HG02759 (cell line): Measurements from ENCODE around the gene OR2T35.
"Not testable (repeated sequence)": the region's sequence is repeated elsewhere in the genome, so short reads cannot be mapped to it uniquely, and the experiment has no call there.

Experiments used
- ATAC-seq: cut with Tn5 transposase; IDR thresholded peaks from one replicate; pipeline ENCODE4 v1.9.1; 2021; ENCODE audit warnings: mild to moderate bottlenecking, moderate library complexity; ENCODE audit not compliant: unreplicated experiment

Gene OR2T35, protein sequence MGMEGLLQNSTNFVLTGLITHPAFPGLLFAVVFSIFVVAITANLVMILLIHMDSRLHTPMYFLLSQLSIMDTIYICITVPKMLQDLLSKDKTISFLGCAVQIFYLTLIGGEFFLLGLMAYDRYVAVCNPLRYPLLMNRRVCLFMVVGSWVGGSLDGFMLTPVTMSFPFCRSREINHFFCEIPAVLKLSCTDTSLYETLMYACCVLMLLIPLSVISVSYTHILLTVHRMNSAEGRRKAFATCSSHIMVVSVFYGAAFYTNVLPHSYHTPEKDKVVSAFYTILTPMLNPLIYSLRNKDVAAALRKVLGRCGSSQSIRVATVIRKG

DNA sequence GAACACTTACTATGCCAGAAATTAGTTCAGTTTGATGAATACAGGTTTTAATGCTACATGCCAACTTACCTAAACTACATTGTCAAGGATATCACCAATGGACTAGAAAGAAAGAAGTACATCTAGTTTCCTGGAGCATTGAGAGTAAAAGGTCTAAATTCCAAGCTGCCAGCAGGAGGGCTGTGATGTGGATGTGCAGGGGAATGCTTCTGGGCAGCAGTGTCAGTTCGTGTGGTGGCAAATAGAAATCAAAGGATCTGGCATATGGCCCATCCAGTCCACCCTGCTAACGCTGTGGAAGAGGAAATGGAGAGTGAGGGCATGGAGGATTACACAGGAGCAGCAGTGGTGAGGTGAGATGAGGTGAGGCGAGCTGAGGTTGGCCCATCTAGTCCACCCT lies at the start of gene OR2T35:
Gene OR2T35, minus strand, starts transcription at position 101 of the 400 bp plus-strand sequence. CDS start 6,020 bp downstream, outside the sequence.
- not testable (repeated sequence) for ATAC-seq

DNA sequence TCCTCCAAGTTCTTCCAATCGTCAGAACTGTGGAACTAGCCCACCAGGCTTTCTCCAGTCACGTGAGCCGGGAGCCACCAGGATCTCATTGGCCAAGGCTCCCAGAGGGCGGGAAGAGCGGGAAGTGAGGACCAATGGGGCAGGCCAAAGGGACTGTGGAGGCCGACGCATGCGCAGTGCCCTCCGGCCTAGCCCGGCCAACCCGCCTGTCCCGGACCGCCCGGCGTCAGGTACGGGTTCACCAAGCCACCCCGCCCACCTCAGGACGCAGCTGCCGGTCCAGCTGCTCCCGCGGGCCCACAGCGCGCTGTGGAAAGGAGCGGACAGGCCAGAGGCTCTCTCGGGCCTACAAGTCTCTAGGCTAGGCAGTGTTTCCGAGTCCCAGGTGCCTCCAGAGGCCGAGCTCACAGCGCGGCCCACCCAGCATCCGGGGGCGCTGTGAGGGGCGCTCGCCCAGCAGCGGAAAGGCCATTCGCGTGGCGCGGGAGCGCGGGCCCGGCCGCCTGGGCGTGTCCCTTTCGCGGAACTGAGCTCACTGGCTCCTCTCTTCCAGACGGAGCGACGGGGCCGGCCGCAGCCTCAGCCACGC lies 46.6 kb upstream of the OR2T35 start:
- ATAC-seq: no peak

DNA sequence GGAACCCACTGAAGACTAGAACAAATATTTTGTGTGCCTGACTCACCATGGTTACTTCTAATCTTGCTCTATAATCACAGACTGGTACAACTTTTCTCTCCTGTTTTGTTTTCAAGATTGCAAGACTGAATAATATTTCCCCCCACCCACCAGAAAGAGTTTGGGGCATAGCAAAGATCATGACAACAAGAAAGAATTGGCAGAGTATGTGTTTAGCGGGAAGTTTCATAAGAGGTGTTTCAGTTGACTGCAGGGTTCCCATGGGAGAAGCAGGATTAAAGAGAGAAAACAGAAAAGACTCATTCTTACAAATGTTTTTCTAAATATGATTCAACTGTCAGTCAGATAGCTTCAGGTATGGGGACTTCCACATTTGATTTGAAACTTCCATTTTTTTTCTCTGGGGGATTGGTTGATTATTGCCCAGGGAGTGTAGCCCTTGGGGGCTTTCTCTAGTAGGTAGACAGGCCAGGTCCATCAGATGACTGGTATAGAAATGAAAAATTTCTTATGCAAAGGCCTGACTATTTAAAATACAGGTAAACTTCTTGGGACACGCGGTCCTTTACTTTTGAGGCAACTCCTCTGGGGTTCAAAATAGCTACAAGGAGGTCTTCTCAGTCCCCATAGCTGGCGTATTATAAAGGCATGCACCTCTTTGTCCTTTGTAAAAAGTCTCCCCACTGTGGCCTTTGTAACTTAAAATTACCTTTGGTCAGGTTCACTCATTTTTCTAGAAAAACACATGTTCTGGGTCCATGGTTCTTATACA lies 43.6 kb upstream of the OR2T35 start:
- ATAC-seq: peak; percentile 82

- ATAC-seq: peak; percentile 63
Observed at GRCh38 chr1:248686815-248687214, 41.7 kb upstream of the OR2T35 start.

DNA sequence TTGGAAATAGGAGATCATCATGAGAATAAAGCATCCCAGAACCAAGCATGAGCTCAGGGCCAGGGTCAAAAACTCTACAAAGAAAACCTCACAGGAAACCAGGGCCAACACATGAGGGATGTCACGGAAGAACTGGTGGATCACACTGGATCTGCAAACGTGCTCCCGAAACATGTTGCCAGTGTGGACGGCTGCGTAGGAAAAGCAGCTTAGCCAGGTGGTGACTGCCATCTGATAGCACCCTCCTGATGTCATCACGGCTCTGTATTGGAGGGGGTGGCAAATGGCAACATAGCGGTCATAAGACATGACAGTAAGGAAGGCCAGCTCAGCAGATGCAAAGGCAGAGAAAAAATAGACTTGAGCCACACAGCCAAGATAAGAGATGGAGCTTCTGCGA lies 36.6 kb upstream of the OR2T35 start:
- ATAC-seq: no peak

DNA sequence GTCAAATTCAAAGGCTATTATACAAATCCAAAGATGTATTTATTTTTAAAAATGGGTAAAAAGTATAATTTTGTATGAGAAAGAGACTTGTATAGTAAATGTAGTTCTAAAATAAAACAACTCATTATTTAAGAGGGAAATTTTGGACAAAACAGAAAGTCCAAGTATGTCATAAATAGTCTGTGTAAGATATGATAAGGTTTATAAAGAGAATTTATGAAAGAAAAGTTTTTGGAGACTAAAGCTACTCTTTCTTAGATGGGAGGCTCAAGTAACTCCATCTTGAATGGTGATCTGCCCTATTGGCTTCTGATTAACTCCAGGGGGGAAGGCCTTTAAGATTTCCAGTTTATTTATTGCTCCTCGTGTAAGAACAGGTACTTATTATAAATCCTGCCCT lies 24.9 kb upstream of the OR2T35 start:
- no peak for ATAC-seq

DNA sequence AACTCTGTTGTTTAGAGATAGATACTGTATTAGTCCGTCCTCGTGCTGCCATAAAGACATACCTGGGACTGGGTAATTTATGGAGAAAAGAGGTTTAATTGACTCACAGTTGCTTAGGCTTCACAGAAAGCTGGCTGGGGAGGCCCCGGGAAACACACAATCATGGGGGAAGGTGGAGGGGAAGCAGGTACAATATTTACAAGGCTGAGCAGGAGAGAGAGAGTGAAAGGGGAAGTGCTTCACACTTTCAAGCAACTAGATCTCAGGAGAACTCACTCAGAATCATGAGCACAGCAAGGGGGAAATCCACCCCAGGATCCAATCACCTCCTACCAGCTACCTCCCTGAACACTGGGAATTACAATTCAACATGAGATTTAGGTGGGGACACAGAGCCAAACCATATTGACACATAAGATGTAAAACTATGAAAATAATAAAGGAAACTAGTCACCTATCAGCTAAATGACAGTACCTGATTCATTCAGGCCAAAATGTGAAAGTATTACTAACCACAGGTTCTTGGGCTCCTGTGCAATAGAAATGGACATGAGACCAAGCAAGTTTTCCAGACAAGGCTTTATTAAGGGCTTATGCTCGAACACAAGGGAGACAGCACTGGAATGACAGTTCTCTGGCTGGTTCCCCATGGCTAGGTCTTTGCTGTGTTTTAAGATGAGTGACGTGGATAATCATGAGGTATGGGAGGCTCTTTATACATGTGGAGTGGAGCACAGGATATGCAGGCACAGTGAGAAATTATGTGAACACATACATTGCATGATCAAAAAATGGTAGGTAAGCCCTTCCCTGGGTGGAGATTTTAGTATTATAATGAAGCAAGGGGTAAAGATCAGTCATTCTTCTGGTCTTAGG lies 18.6 kb upstream of the OR2T35 start:
- peak; percentile 99 for ATAC-seq

DNA sequence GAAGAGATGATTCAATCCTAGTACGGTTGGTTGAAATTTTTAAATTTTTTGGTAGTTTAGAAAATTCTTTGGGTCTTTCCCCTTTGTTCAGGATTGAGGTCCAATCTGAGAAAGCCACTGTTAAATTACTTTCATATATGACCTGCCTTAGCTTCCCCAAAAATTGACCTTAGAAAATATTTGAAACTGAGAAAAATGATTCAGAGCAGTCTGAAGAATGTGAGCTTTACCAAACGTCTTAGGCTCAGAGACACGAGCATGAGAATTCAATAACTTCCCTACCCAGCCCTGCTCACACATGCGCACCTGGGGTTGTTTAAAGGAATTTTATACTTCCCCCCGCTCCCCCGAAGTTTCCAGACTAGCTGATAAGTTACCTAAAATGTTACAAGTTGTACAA lies 11.7 kb upstream of the OR2T35 start:
- ATAC-seq: peak; percentile 64

GRCh38 chr1:248655354-248655753 lies 10.3 kb upstream of the OR2T35 start, which contains the start of gene OR2T27:
TSS of gene OR2T27 (minus strand) at chr1:248655528. CDS start at chr1:248650884, 4,644 bp downstream.
- ATAC-seq: not testable (repeated sequence)

- ATAC-seq: not testable (repeated sequence)
Observed at GRCh38 chr1:248648770-248649536, 3.9 kb upstream of the OR2T35 start.

DNA sequence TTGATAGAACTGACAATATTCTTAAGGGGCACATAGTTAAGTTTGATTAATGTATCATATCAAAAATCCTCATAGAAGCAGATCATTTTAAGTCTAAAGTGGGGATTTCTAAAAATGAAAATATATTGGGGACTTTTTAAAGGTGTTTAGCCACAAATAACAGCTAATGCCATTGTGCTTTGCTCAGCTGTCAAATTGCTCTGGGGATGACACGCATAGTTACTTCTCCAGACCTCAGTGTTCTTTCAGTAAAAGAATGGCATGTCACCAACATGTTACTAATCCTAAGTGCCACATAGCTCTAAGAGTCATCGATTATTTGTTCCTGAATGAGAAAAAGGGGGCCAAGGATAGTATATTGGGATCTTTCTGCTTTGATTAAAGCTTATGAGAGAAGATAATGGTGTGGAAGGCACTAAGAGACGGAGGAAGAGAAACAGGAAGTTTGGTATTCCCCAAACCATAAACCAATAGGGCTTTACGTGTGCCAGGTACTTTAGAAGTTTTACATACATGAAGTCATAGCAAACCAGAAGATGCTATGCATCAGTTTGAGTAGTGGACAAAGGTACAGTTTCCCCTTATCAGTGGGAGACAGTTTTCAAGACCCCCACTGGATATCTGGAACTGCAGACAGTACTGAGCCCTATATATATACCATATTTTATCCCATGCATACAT lies 2.0 kb downstream of the OR2T35 start:
- ATAC-seq: peak; percentile 75

- ATAC-seq: not testable (repeated sequence)
Observed at GRCh38 chr1:248641583-248641982, 3.5 kb downstream of the OR2T35 start.

GRCh38 chr1:248640906-248641305 lies 4.2 kb downstream of the OR2T35 start:
- peak; percentile 35 for ATAC-seq

DNA sequence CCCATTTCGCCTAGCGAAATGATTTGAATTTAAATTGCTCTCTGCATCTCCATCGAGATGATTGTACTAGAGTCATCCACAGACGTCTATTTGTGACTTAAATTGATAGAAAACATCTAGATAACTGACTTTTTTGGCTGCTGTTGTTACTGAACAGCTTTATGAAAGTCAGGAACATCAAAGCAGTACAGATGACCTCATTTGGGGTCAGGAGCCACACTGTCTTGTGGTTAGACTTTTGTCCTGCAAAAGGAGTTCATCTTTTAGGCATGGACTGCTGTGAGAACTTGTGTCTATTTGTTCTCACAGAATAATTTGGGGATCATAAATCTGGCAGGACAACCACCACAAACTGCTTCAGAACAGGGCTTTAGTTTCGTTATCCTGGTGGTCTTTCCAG lies 5.4 kb downstream of the OR2T35 start:
- ATAC-seq: peak; percentile 34

DNA sequence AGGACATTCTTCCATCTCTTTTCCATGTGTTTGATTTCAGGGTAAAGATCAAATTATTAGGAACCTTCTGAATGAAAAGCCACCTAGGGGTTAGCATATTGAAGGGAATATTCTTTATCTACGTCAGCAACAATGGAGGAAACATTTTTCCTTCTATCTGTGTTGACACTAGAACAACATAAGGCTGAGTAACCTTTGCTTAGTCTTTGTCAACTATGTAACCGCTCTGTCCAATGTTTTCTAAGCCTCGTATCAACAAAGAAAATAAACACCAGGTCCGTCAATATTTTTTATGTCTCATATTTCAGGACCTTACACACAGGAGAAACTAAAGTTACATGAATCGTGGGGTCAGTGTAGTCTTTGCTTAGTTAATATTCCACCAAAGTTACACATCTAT lies 8.5 kb downstream of the OR2T35 start:
- ATAC-seq: not testable (repeated sequence)

GRCh38 chr1:248634991-248635390 lies 10.1 kb downstream of the OR2T35 start, which contains the start of gene OR2T11:
TSS of gene OR2T11 (minus strand) at chr1:248635091. CDS start at chr1:248627128, 7,963 bp downstream.
- not testable (repeated sequence) for ATAC-seq

- ATAC-seq: no peak
Observed at GRCh38 chr1:248631354-248632008, 13.6 kb downstream of the OR2T35 start.

GRCh38 chr1:248630551-248630950 lies 14.5 kb downstream of the OR2T35 start:
- ATAC-seq: no peak
